HFFc6 (cell line): Measurements from ENCODE around the gene RNF135. TPM values are rescaled to one million over a fixed set of nuclear protein-coding genes. Genes with fewer than 3 reads are reported as not detected.
A peak's percentile ranks its signal among the peaks of the same experiment; 100 is the strongest.

Experiments
- DNase-seq: peaks from one replicate; pipeline ENCODE4 v3.0.0-alpha.2; 2018
- H3K27ac Mint-ChIP-seq: 2 replicates; pipeline ENCODE4 v1.8.0; 2020; ENCODE audit warnings: mild to moderate bottlenecking, mixed read lengths
- H3K27me3 Mint-ChIP-seq: 2 replicates; pipeline ENCODE4 v1.8.0; 2021; ENCODE audit warnings: mild to moderate bottlenecking, moderate library complexity, mixed read lengths; ENCODE audit not compliant: insufficient read depth
- H3K36me3 Mint-ChIP-seq: 2 replicates; pipeline ENCODE4 v1.8.0; 2021; ENCODE audit warnings: low read depth, mixed read lengths
- H3K4me1 Mint-ChIP-seq: 2 replicates; pipeline ENCODE4 v1.8.0; 2020; ENCODE audit warnings: low read depth, mixed read lengths
- H3K4me3 Mint-ChIP-seq: 2 replicates; pipeline ENCODE4 v1.8.0; 2020; ENCODE audit warnings: mild to moderate bottlenecking, moderate library complexity, mixed read lengths
- H3K9me3 Mint-ChIP-seq: 2 replicates; pipeline ENCODE4 v1.8.0; 2020; ENCODE audit warnings: mild to moderate bottlenecking, mixed read lengths
- CTCF ChIP-seq: fragments of 200-600 bp; sonication (generic); IDR thresholded peaks from 2 replicates; pipeline ENCODE4 v1.5.0; 2021; ENCODE audit warnings: antibody characterized with exemption, mild to moderate bottlenecking
- total RNA-seq, 6 experiments: library from RNA; stranded (reverse); fragmentation: NEBNext Ultra II Directional; extraction: Animal tissue kit (Norgen Biotek cat#: 25700); gene quantifications; 2 replicates in 1 of 6; 3 replicates in 5 of 6; pipeline ENCODE4 v1.2.3, GENCODE V29; 2021

RNF135 gene
- total RNA-seq, 6 experiments from 2014 or later: 10.4 to 12.1 (median 11.8) TPM

GRCh38 chr17:30933966-30934365 is 36.9 kb upstream of the RNF135 start:
- no peak for DNase-seq
- Mint-ChIP-seq H3K4me3 (no peak overlapping the region), H3K36me3 (no peaks in the 10 kb centered on the region), H3K9me3 (no peaks in the 10 kb centered on the region), H3K27me3 (peaks cover 36% of the 10 kb centered on the region), H3K27ac (no peak overlapping the region), H3K4me1 (no peaks in the 10 kb centered on the region)
- no peak for TF ChIP-seq CTCF

- H3K9me3 Mint-ChIP-seq: no peaks in the 10 kb centered on the region
- DNase-seq: no peak
- no peaks in the 10 kb centered on the region for H3K36me3 Mint-ChIP-seq
- H3K4me1 Mint-ChIP-seq: peaks cover 10% of the 10 kb centered on the region
- peaks cover 26% of the 10 kb centered on the region for H3K27me3 Mint-ChIP-seq
- TF ChIP-seq CTCF: no peak
- no peak overlapping the region for H3K27ac Mint-ChIP-seq
- H3K4me3 Mint-ChIP-seq: no peak overlapping the region
Observed at GRCh38 chr17:30939051-30939689, 31.7 kb upstream of the RNF135 start.

- Mint-ChIP-seq H3K4me3 (no peak overlapping the region), H3K4me1 (peaks cover 10% of the 10 kb centered on the region), H3K27ac (no peak overlapping the region), H3K27me3 (peaks cover 17% of the 10 kb centered on the region), H3K36me3 (no peaks in the 10 kb centered on the region), H3K9me3 (no peaks in the 10 kb centered on the region)
- peak; percentile 51 for DNase-seq
- peak; percentile 60 for TF ChIP-seq CTCF
Observed at GRCh38 chr17:30942308-30943079, 28.3 kb upstream of the RNF135 start.

- Mint-ChIP-seq H3K4me1 (peaks cover 13% of the 10 kb centered on the region), H3K36me3 (no peaks in the 10 kb centered on the region), H3K9me3 (no peaks in the 10 kb centered on the region), H3K27ac (no peak overlapping the region), H3K27me3 (peaks cover 5% of the 10 kb centered on the region), H3K4me3 (no peak overlapping the region)
- no peak for TF ChIP-seq CTCF
- DNase-seq: no peak
Observed at GRCh38 chr17:30947796-30948195, 23.0 kb upstream of the RNF135 start.

GRCh38 chr17:30950189-30950588 is 20.6 kb upstream of the RNF135 start:
- no peak for DNase-seq

More at GRCh38 chr17:30950189-30950588, 20.6 kb upstream of the RNF135 start:
- Mint-ChIP-seq H3K4me3 (no peak overlapping the region), H3K4me1 (peaks cover 10% of the 10 kb centered on the region), H3K27ac (no peak overlapping the region), H3K27me3 (peaks cover 2% of the 10 kb centered on the region), H3K9me3 (no peaks in the 10 kb centered on the region), H3K36me3 (no peaks in the 10 kb centered on the region)
- TF ChIP-seq CTCF: no peak
